Natural killer cell (primary cell): Measurements from ENCODE around the gene MOB3C. TPM values are rescaled to one million over a fixed set of nuclear protein-coding genes. Genes with fewer than 3 reads are reported as not detected.

Experiments
- ATAC-seq, 3 donors: fragments of 150-1000 bp in 2 of 3; fragments of 200-7000 bp in 1 of 3; cut with Tn5 transposase; 1 replicate in 1 of 3; 2 replicates in 2 of 3; pipeline ENCODE4 v1.10.0; 2021; ENCODE audit warnings: mild to moderate bottlenecking in 2 of 3, moderate library complexity in 2 of 3
- DNase-seq, 2 donors: peaks; one replicate each; pipeline versions ENCODE4 v3.0.0 to v3.0.0-alpha.2; 2013 to 2021; ENCODE audit warnings: mixed read lengths in 1 of 2
- H3K27ac ChIP-seq: one replicate; pipeline ENCODE4 v1.5.1; 2013; ENCODE audit warnings: mild to moderate bottlenecking, low read length
- H3K27me3 ChIP-seq: one replicate; pipeline ENCODE4 v1.6.1; 2013; ENCODE audit warnings: low read length; ENCODE audit not compliant: control insufficient read depth, insufficient read depth
- H3K36me3 ChIP-seq: one replicate; pipeline ENCODE4 v1.6.1; 2013; ENCODE audit warnings: low read length; ENCODE audit not compliant: control insufficient read depth, insufficient read depth
- H3K4me1 ChIP-seq: one replicate; pipeline ENCODE4 v1.6.1; 2013; ENCODE audit warnings: low read length; ENCODE audit not compliant: control insufficient read depth, insufficient read depth
- H3K4me3 ChIP-seq: one replicate; pipeline ENCODE4 v1.5.1; 2013; ENCODE audit warnings: low read length
- H3K9me3 ChIP-seq: one replicate; pipeline ENCODE4 v1.6.1; 2013; ENCODE audit warnings: low read length; ENCODE audit not compliant: control insufficient read depth, insufficient read depth
- H3K27ac Mint-ChIP-seq, 2 donors: one replicate each; pipeline ENCODE4 v1.8.0; 2022; ENCODE audit warnings: mild to moderate bottlenecking in 2 of 2, mixed read lengths in 2 of 2, moderate library complexity in 1 of 2
- H3K27me3 Mint-ChIP-seq, 2 donors: one replicate each; pipeline ENCODE4 v1.8.0; 2022; ENCODE audit warnings: low read depth in 2 of 2, mixed read lengths in 2 of 2
- H3K36me3 Mint-ChIP-seq: one replicate; pipeline ENCODE4 v1.8.0; 2022; ENCODE audit warnings: mixed read lengths
- H3K4me1 Mint-ChIP-seq, 2 donors: one replicate each; pipeline ENCODE4 v1.8.0; 2022; ENCODE audit warnings: mixed read lengths in 2 of 2
- H3K4me3 Mint-ChIP-seq: one replicate; pipeline ENCODE4 v1.8.0; 2022; ENCODE audit warnings: mild to moderate bottlenecking, moderate library complexity, mixed read lengths
- H3K9me3 Mint-ChIP-seq, 2 donors: one replicate each; pipeline ENCODE4 v1.8.0; 2022; ENCODE audit warnings: mixed read lengths in 2 of 2
- WGBS: methylation state at CpG from one replicate; pipeline ENCODE4 v1.1.7; 2013; ENCODE audit warnings: missing lambda C conversion rate; ENCODE audit not compliant: insufficient coverage; 5-methylcytosine and 5-hydroxymethylcytosine counted together
- intact Hi-C: fragments of 100-400 bp; cut with micrococcal nuclease; formaldehyde crosslinking; loops from one replicate; pipeline ENCODE4 v1.14.2; 2022
- total RNA-seq, 4 donors: library from RNA; stranded (reverse); fragments of 120-200 nt in 1 of 4; gene quantifications; one replicate each; pipeline versions ENCODE4 v1.2.3 to v1.2.4, GENCODE V29; 2013 to 2022
- TF ChIP-seq, protein P1 (sequence below): fragments of 200-600 bp; IDR thresholded peaks from one replicate; pipeline ENCODE4 v1.8.0; 2022; ENCODE audit warnings: antibody characterized with exemption

MOB3C gene
- total RNA-seq, 3 donors from 2014 or later (not counting 1 experiment from before 2014, with no cell fraction given), result 16.7 to 25.1 (median 19.2) TPM

DNA sequence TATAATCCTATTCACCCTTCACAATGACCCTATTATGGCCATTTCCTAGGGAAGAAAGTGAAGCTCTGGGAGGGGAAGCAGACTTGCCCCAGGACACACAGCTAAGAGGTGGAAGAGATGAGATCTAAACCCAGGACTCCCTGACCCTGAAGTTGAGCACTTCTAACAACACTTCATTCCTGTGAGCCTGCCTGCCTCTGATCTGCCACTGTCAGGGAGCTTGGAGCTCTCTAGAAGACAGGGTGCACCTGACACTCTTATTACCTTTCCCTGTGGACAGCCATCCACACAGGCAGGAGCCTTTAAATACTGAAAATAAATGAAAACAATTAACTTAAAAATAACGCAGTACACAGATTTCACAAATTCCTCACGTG, 13.1 kb downstream of the MOB3C start:
- Histone ChIP-seq H3K27ac (peak overlapping the region; percentile 58), H3K36me3 (peaks cover 7% of the 10 kb centered on the region), H3K4me3 (peak overlapping the region; percentile 79), H3K4me1 (peaks cover 27% of the 10 kb centered on the region), H3K27me3 (no peaks in the 10 kb centered on the region), H3K9me3 (no peaks in the 10 kb centered on the region)
- DNase-seq (peak in 1 of 2 donors; percentile 30), ATAC-seq (no peak)
- intact Hi-C loops, result no loop called here
- TF ChIP-seq, protein P1, sequence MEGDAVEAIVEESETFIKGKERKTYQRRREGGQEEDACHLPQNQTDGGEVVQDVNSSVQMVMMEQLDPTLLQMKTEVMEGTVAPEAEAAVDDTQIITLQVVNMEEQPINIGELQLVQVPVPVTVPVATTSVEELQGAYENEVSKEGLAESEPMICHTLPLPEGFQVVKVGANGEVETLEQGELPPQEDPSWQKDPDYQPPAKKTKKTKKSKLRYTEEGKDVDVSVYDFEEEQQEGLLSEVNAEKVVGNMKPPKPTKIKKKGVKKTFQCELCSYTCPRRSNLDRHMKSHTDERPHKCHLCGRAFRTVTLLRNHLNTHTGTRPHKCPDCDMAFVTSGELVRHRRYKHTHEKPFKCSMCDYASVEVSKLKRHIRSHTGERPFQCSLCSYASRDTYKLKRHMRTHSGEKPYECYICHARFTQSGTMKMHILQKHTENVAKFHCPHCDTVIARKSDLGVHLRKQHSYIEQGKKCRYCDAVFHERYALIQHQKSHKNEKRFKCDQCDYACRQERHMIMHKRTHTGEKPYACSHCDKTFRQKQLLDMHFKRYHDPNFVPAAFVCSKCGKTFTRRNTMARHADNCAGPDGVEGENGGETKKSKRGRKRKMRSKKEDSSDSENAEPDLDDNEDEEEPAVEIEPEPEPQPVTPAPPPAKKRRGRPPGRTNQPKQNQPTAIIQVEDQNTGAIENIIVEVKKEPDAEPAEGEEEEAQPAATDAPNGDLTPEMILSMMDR, result no peak
- Mint-ChIP-seq H3K4me3 (peak overlapping the region; percentile 95), H3K27me3 (no peaks in the 10 kb centered on the region), H3K4me1 (peaks cover 59 to 61% of the 10 kb centered on the region in 2 donors), H3K27ac (peak overlapping the region; percentile 89 to 90), H3K36me3 (no peaks in the 10 kb centered on the region), H3K9me3 (no peaks in the 10 kb centered on the region)
- 4% methylated on average over 2 of the region's 2 CpGs for WGBS

DNA sequence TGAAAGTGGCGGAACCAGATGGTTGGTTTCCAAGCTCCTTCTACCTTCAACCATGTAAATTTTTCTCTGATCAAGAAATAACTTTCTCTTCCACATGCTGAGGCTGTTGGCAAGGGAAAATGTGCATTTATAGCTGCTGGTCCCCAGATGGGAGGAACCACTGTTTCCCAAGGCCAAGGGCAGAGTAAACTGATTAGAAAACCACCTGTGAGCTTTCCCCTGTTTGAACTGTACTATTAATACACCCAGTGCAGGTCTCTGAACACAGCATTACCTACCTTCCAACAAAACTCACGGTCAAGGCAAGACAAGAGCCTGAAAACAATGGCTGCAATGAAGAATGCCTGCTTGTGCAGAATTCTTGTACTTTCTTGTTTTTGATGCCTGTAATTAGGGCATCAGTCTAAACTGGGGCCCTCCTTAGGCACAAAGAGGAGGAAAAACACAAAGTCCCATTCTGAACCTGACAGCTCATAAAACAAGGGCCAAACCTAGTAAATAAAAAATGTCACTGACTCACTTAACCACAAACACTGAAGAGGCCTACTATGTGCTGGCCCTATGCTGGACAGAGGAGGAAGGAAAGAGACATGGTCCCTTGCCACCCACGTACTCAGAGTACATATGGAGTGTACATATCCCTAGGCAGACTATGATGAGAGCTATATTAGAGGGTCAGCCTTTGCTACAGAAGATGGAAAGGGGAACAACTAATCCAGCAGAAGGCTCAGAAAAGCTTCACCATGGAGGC, 15.2 kb downstream of the MOB3C start:
- DNase-seq (no peak), ATAC-seq (no peak)
- H3K27ac ChIP-seq, result no peak overlapping the region
- H3K4me3 ChIP-seq, result no peak overlapping the region
- peak overlapping the region in 1 of 2 donors; percentile 27 for H3K27ac Mint-ChIP-seq
- WGBS, result 98% methylated on average over 3 of the region's 3 CpGs
- intact Hi-C loops, result no loop called here
- no peaks in the 10 kb centered on the region for H3K9me3 ChIP-seq
- H3K9me3 Mint-ChIP-seq, result no peaks in the 10 kb centered on the region
- H3K27me3 ChIP-seq, result no peaks in the 10 kb centered on the region
- no peaks in the 10 kb centered on the region for H3K27me3 Mint-ChIP-seq
- H3K4me1 Mint-ChIP-seq, result peaks cover 57 to 76% of the 10 kb centered on the region in 2 donors
- no peaks in the 10 kb centered on the region for H3K36me3 Mint-ChIP-seq
- peaks cover 27% of the 10 kb centered on the region for H3K4me1 ChIP-seq
- H3K4me3 Mint-ChIP-seq, result peak overlapping the region; percentile 61
- TF ChIP-seq, protein P1, result no peak
- no peaks in the 10 kb centered on the region for H3K36me3 ChIP-seq

DNA sequence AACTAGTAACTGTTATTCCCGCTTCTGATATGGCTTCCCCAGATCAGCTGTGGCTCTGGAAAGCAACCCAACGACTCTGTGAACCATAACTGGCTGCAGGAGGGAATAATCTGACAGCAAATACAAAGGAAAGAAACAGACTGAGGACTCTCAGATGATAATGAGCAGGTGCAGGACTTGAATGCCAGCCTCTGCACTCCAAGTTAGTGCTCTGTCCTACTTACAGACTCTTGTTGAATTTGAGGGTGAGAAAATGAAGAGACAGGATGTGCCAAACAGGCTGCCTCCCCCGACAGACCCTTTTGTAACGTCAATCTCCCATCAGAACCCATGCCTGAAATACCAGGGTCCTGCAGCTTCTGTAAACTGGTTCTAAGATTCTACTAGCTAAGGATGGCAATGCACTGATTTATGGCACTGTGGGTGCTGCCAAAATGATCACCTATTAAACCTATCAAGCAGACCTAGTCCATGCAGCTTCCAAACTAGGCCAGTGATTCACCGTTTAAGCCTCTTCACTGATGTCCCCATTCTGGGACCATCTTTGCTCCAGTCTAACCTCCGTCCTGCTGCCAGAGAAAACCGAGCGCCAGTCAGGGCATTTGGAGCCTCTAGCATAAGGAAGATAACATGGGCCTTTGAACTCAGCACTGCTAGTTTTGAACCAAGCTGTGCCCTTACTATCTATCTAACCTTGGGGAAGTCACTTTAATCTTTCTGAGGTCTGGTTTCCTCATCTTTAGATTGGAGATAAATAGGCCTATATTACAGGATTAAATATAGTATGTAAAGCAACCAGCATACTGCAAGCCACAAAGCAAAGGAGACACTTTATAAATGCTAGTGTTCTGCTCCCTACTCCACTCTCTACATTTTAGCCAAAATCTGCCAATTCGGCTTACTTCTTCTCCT, 17.3 kb downstream of the MOB3C start:
- Histone ChIP-seq H3K9me3 (no peaks in the 10 kb centered on the region), H3K4me3 (no peak overlapping the region), H3K27ac (no peak overlapping the region), H3K36me3 (no peaks in the 10 kb centered on the region), H3K4me1 (peaks cover 24% of the 10 kb centered on the region), H3K27me3 (no peaks in the 10 kb centered on the region)
- ATAC-seq, result no peak
- no peak overlapping the region for H3K4me3 Mint-ChIP-seq
- H3K27ac Mint-ChIP-seq, result peak overlapping the region; percentile 8 to 50
- H3K36me3 Mint-ChIP-seq, result no peaks in the 10 kb centered on the region
- no peaks in the 10 kb centered on the region for H3K27me3 Mint-ChIP-seq
- TF ChIP-seq, protein P1, result no peak
- no peaks in the 10 kb centered on the region for H3K9me3 Mint-ChIP-seq
- H3K4me1 Mint-ChIP-seq, result peaks cover 60 to 79% of the 10 kb centered on the region in 2 donors
- intact Hi-C loops, result no loop called here
- 81% methylated on average over 9 of the region's 9 CpGs for WGBS
- DNase-seq, result no peak
